Liver (tissue), 9 donors: ENCODE data around the gene CSNK1E. TPM values are rescaled to one million over a fixed set of nuclear protein-coding genes. Genes with fewer than 3 reads are reported as not detected.

Experiments used
- DNase-seq: peaks from one replicate; pipeline ENCODE4 v3.0.0-alpha.2; 2017; ENCODE audit warnings: low spot score
- H3K27ac ChIP-seq, 2 donors: one replicate each; pipeline ENCODE4 v1.7.0; 2013; ENCODE audit warnings: inconsistent platforms in 2 of 2, low read length in 2 of 2, control low read depth in 1 of 2, low read depth in 1 of 2, mild to moderate bottlenecking in 1 of 2
- H3K27me3 ChIP-seq, 4 donors: one replicate each; pipeline versions ENCODE4 v1.6.1 to v1.7.0; 2013; ENCODE audit warnings: low read length in 3 of 4, inconsistent platforms in 1 of 4, mild to moderate bottlenecking in 1 of 4, moderate library complexity in 1 of 4; ENCODE audit not compliant: control insufficient read depth in 4 of 4, insufficient read depth in 4 of 4
- H3K36me3 ChIP-seq, 4 donors: one replicate each; pipeline versions ENCODE4 v1.6.1 to v1.7.0; 2013; ENCODE audit warnings: low read length in 3 of 4, mild to moderate bottlenecking in 3 of 4, low read depth in 1 of 4, moderate library complexity in 1 of 4; ENCODE audit not compliant: control insufficient read depth in 4 of 4, insufficient read depth in 3 of 4
- H3K4me1 ChIP-seq, 4 donors: one replicate each; pipeline versions ENCODE4 v1.6.1 to v1.7.0; 2013; ENCODE audit warnings: low read length in 3 of 4, mild to moderate bottlenecking in 3 of 4, moderate library complexity in 1 of 4; ENCODE audit not compliant: control insufficient read depth in 4 of 4, insufficient read depth in 4 of 4
- H3K4me3 ChIP-seq, 3 donors: one replicate each; pipeline versions ENCODE4 v1.6.1 to v1.7.0; 2013; ENCODE audit warnings: low read length in 3 of 3, control low read depth in 1 of 3, low read depth in 1 of 3, mild to moderate bottlenecking in 1 of 3
- H3K9ac ChIP-seq, 2 donors: one replicate each; pipeline ENCODE4 v1.7.0; 2013; ENCODE audit warnings: low read length in 2 of 2, mild to moderate bottlenecking in 2 of 2, moderate library complexity in 2 of 2, control low read depth in 1 of 2, low read depth in 1 of 2
- H3K9me3 ChIP-seq, 4 donors: one replicate each; pipeline versions ENCODE4 v1.6.1 to v1.7.0; 2013; ENCODE audit warnings: low read length in 3 of 4; ENCODE audit not compliant: control insufficient read depth in 4 of 4
- ATF3 ChIP-seq: IDR thresholded peaks from 2 replicates; pipeline ENCODE4 v1.6.1; 2016; ENCODE audit warnings: antibody characterized with exemption
- CTCF ChIP-seq: fragments of 150-350 bp; IDR thresholded peaks from 2 replicates; pipeline ENCODE4 v1.5.1; 2017; ENCODE audit warnings: improper control_type of control experiment, low read depth, low read length; ENCODE audit not compliant: missing input control
- EGR1 ChIP-seq, 2 donors: IDR thresholded peaks; 2 replicates each; pipeline ENCODE4 v1.6.1; 2016 to 2018; ENCODE audit warnings: antibody characterized with exemption in 2 of 2, low read depth in 2 of 2
- FOXA1 ChIP-seq: IDR thresholded peaks from 2 replicates; pipeline ENCODE4 v1.6.1; 2016; ENCODE audit warnings: antibody characterized with exemption
- FOXA2 ChIP-seq: IDR thresholded peaks from 2 replicates; pipeline ENCODE4 v1.6.1; 2016; ENCODE audit warnings: antibody characterized with exemption
- GABPA ChIP-seq, 2 donors: IDR thresholded peaks in 1 of 2; conservative IDR thresholded peaks in 1 of 2; 2 replicates each; pipeline ENCODE4 v1.6.1; 2016; ENCODE audit warnings: antibody characterized with exemption in 2 of 2, mild to moderate bottlenecking in 1 of 2, moderate library complexity in 1 of 2
- HNF4A ChIP-seq, 2 donors: conservative IDR thresholded peaks; 2 replicates each; pipeline ENCODE4 v1.6.1; 2016; ENCODE audit warnings: antibody characterized with exemption in 2 of 2, mild to moderate bottlenecking in 2 of 2
- HNF4G ChIP-seq: IDR thresholded peaks from 2 replicates; pipeline ENCODE4 v1.6.1; 2016; ENCODE audit warnings: antibody characterized with exemption
- JUND ChIP-seq, 2 donors: IDR thresholded peaks; 2 replicates each; pipeline ENCODE4 v1.6.1; 2016; ENCODE audit warnings: antibody characterized with exemption in 2 of 2
- MAX ChIP-seq: IDR thresholded peaks from 2 replicates; pipeline ENCODE4 v1.6.1; 2016; ENCODE audit warnings: antibody characterized with exemption
- NR2F2 ChIP-seq: IDR thresholded peaks from 2 replicates; pipeline ENCODE4 v1.6.1; 2016; ENCODE audit warnings: antibody characterized with exemption
- RAD21 ChIP-seq, 2 donors: IDR thresholded peaks; 2 replicates each; pipeline ENCODE4 v1.6.1; 2016; ENCODE audit warnings: antibody characterized with exemption in 2 of 2, mild to moderate bottlenecking in 2 of 2
- REST ChIP-seq: IDR thresholded peaks from 2 replicates; pipeline ENCODE4 v1.6.1; 2016; ENCODE audit warnings: antibody characterized with exemption, mild to moderate bottlenecking
- RXRA ChIP-seq, 2 donors: IDR thresholded peaks; 2 replicates each; pipeline ENCODE4 v1.6.1; 2017 to 2018; ENCODE audit warnings: antibody characterized with exemption in 2 of 2, mild to moderate bottlenecking in 1 of 2
- SP1 ChIP-seq: IDR thresholded peaks from 2 replicates; pipeline ENCODE4 v1.6.1; 2018; ENCODE audit warnings: antibody characterized with exemption, mild to moderate bottlenecking
- TAF1 ChIP-seq: conservative IDR thresholded peaks from 2 replicates; pipeline ENCODE4 v1.6.1; 2016; ENCODE audit warnings: antibody characterized with exemption, mild to moderate bottlenecking
- YY1 ChIP-seq: IDR thresholded peaks from 2 replicates; pipeline ENCODE4 v1.6.1; 2016; ENCODE audit warnings: antibody characterized with exemption, mild to moderate bottlenecking
- ZBTB33 ChIP-seq: IDR thresholded peaks from 2 replicates; pipeline ENCODE4 v1.6.1; 2016; ENCODE audit warnings: antibody characterized with exemption
- WGBS: extraction: QIAGEN DNeasy Blood & Tissue Kit; methylation state at CpG from one replicate; pipeline ENCODE4 v1.1.7; 2013; 5-methylcytosine and 5-hydroxymethylcytosine counted together
- polyA plus RNA-seq, 2 donors: library from polyadenylated mRNA; stranded (reverse) in 1 of 2; unstranded in 1 of 2; fragments of 200-250 nt in 1 of 2; fragments of >200 nt in 1 of 2; fragmentation: Nextera tagmentation in 1 of 2; extraction: Ambion mirVana in 1 of 2; gene quantifications; one replicate each; pipeline versions ENCODE4 v1.2.1 to v1.2.3, GENCODE V29; 2013 to 2015
- total RNA-seq, 2 donors: library from RNA; depleted of rRNA; stranded (reverse); fragments of >200 nt; gene quantifications; one replicate each; pipeline ENCODE4 v1.2.3, GENCODE V29; 2014
- donor health status: healthy.
- donor health status: healthy.
- donor health status: healthy.
- donor health status: healthy.
- donor health status: healthy.

CSNK1E gene
- total and polyA plus RNA-seq, 4 donors, result 8.4 to 27.4 (median 13.7) TPM

GRCh38 chr22:38314051-38314932 lies 2.9 kb downstream of the CSNK1E start:
- no peak for TF ChIP-seq HNF4A (conservative IDR thresholded peaks at IDR 0.05)
- no peak for TF ChIP-seq FOXA2
- no peak for TF ChIP-seq GABPA (IDR thresholded peaks at IDR 0.05 in 1 of 2, conservative IDR thresholded peaks at IDR 0.05 in 1 of 2)
- TF ChIP-seq HNF4G, result no peak
- TF ChIP-seq REST, result no peak
- TF ChIP-seq SP1, result no peak
- TF ChIP-seq RXRA (IDR thresholded peaks at IDR 0.05), result no peak
- no peak for TF ChIP-seq YY1
- TF ChIP-seq CTCF, result no peak
- TF ChIP-seq FOXA1, result no peak
- TF ChIP-seq TAF1, result no peak
- TF ChIP-seq ZBTB33, result no peak
- no peak for TF ChIP-seq NR2F2
- no peak for TF ChIP-seq ATF3
- TF ChIP-seq JUND (IDR thresholded peaks at IDR 0.05), result no peak
- no peak for TF ChIP-seq RAD21 (IDR thresholded peaks at IDR 0.05)
- no peak for TF ChIP-seq EGR1 (IDR thresholded peaks at IDR 0.05; ENCODE audit: low read depth in 2 of 2)
- TF ChIP-seq MAX, result no peak
- Histone ChIP-seq H3K4me1 (peaks cover 12 to 26% (median 15%) of the 10 kb centered on the region in 4 donors), H3K36me3 (peaks cover 0 to 3% (median 1%) of the 10 kb centered on the region in 4 donors), H3K4me3 (no peak overlapping the region), H3K9ac (peak overlapping the region in 1 of 2 donors; percentile 28), H3K27me3 (no peaks in the 10 kb centered on the region), H3K27ac (peak overlapping the region; percentile 87 to 92), H3K9me3 (no peaks in the 10 kb centered on the region)
- 77% methylated on average over 23 of the region's 23 CpGs for WGBS
- DNase-seq, result no peak
